ENCODE measurements around the gene DBP. TPM values are rescaled to one million over a fixed set of nuclear protein-coding genes. Genes with fewer than 3 reads are reported as not detected.

Gene DBP
- total and polyA plus RNA-seq, 2 experiments from 2014 or later = 3.7 to 5.9 TPM

DNA sequence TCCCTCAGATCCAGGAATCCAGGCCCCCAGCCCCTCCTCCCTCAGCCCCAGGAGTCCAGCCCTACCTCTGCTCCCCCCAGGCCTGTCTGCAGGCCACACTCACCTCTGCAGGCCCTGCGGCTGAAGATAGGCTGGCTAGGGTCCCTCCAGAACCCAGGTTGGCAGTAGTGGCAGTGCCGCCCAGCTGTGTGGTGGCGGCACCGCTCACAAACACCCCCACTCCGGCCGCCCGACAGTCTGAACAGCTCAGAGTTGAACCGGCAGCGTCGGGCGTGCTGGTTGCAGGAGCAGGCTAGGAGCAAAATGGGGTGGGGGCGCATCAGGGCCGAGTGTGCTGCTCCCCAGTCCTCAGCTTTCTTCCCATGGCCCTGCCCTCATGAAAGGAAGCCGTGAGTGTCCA lies 27.3 kb upstream of the DBP start:
- H3K27me3 ChIP-seq (replicated peaks; ENCODE audit: insufficient read depth) = no peaks in the 10 kb centered on the region
- in situ Hi-C loops (cut with MboI) = no loop called here
- no peaks in the 10 kb centered on the region for H3K9me2 ChIP-seq (ENCODE audit: insufficient read depth)
- WGBS, 2 experiments (ENCODE audit: low coverage in 1 of 2, low lambda C conversion rate in 2 of 2, missing lambda C conversion rate in 2 of 2) = 78 to 84% methylated on average over 14 of the region's 14 CpGs
- H3K9me3 ChIP-seq (ENCODE audit: low read depth) = no peaks in the 10 kb centered on the region
- no peak overlapping the region for H3K9ac ChIP-seq
- TF ChIP-seq EZH2 (IDR thresholded peaks at IDR 0.05; ENCODE audit: insufficient read depth, poor library complexity, severe bottlenecking) = no peak
- no peak for TF ChIP-seq EZH2phosphoT487 (IDR thresholded peaks at IDR 0.05; ENCODE audit: insufficient read depth, low read depth)
- H3F3A ChIP-seq (ENCODE audit: insufficient read depth) = no peaks in the 10 kb centered on the region
- H3K4me2 ChIP-seq (ENCODE audit: unreplicated experiment) = no peak overlapping the region
- no peak overlapping the region for H2AFZ ChIP-seq
- no peak overlapping the region for H3K27ac ChIP-seq
- no peaks in the 10 kb centered on the region for H3K79me2 ChIP-seq (ENCODE audit: insufficient read depth)
- no peak for DNase-seq
- no peaks in the 10 kb centered on the region for H3K4me1 ChIP-seq (ENCODE audit: insufficient read depth)
- H3K4me3 ChIP-seq = no peak overlapping the region
- no peaks in the 10 kb centered on the region for H4K20me1 ChIP-seq (ENCODE audit: insufficient read depth)
- H3K36me3 ChIP-seq (ENCODE audit: low read depth) = no peaks in the 10 kb centered on the region

DNA sequence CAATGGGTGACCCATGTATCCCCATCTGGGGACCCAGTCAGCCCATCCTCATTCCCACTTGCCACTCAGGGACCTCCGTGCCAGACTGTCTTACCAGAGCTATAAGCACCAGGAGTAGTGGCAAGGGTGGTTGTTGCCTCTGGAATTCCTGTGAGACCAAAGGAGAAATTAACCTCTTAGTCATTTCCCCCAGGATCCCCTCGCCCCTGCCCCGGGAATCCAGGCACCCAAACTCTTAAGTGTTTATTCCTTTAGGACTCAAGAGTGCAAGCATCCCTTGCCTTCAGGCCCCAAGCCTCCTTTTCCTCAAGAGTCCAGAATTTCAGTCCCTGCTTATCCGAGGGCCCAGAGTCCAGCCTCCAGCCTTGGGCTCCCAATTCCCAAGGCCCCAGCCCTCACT lies 26.5 kb upstream of the DBP start:
- no peaks in the 10 kb centered on the region for H3F3A ChIP-seq (ENCODE audit: insufficient read depth)
- no peak overlapping the region for H3K4me2 ChIP-seq (ENCODE audit: unreplicated experiment)
- no peak overlapping the region for H2AFZ ChIP-seq
- WGBS, 2 experiments (ENCODE audit: low coverage in 1 of 2, low lambda C conversion rate in 2 of 2, missing lambda C conversion rate in 2 of 2) = 58 to 65% methylated on average over 4 of the region's 4 CpGs
- H3K27me3 ChIP-seq (replicated peaks; ENCODE audit: insufficient read depth) = no peaks in the 10 kb centered on the region
- TF ChIP-seq EZH2phosphoT487 (IDR thresholded peaks at IDR 0.05; ENCODE audit: insufficient read depth, low read depth) = no peak
- TF ChIP-seq EZH2 (IDR thresholded peaks at IDR 0.05; ENCODE audit: insufficient read depth, poor library complexity, severe bottlenecking) = no peak
- no peaks in the 10 kb centered on the region for H3K4me1 ChIP-seq (ENCODE audit: insufficient read depth)
- no peaks in the 10 kb centered on the region for H3K9me2 ChIP-seq (ENCODE audit: insufficient read depth)
- H3K79me2 ChIP-seq (ENCODE audit: insufficient read depth) = no peaks in the 10 kb centered on the region
- H3K27ac ChIP-seq = no peak overlapping the region
- no peaks in the 10 kb centered on the region for H4K20me1 ChIP-seq (ENCODE audit: insufficient read depth)
- DNase-seq = no peak
- no peaks in the 10 kb centered on the region for H3K36me3 ChIP-seq (ENCODE audit: low read depth)
- no peak overlapping the region for H3K9ac ChIP-seq
- H3K9me3 ChIP-seq (ENCODE audit: low read depth) = no peaks in the 10 kb centered on the region
- in situ Hi-C loops (cut with MboI) = no loop called here
- no peak overlapping the region for H3K4me3 ChIP-seq

DNA sequence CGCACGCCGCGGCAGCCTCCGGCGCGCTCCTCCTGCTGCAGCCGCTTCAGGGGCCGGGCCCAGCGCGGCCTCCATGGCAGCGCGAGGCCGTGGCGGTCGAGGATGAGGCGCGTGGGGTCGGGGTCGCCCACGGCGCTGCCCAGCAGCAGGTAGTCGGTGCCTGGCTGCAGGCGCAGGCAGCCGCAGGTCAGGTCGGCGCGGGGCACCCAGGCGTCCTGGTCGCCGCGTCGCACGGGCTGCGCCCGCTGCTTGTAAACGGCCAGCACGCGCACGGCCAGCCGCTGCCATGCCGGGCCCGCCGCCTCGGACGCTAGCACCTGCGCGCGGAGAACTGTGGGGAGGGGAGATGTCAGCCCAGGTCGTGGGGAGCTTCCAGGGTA lies 24.5 kb upstream of the DBP start:
- no peaks in the 10 kb centered on the region for H3K9me2 ChIP-seq (ENCODE audit: insufficient read depth)
- H3K27me3 ChIP-seq (replicated peaks; ENCODE audit: insufficient read depth) = no peaks in the 10 kb centered on the region
- H4K20me1 ChIP-seq (ENCODE audit: insufficient read depth) = no peaks in the 10 kb centered on the region
- peaks cover 16% of the 10 kb centered on the region for H3F3A ChIP-seq (ENCODE audit: insufficient read depth)
- TF ChIP-seq EZH2 (IDR thresholded peaks at IDR 0.05; ENCODE audit: insufficient read depth, poor library complexity, severe bottlenecking) (no peak), EZH2phosphoT487 (IDR thresholded peaks at IDR 0.05; ENCODE audit: insufficient read depth, low read depth) (no peak)
- no peak overlapping the region for H3K9ac ChIP-seq
- H2AFZ ChIP-seq = no peak overlapping the region
- H3K36me3 ChIP-seq (ENCODE audit: low read depth) = no peaks in the 10 kb centered on the region
- H3K4me2 ChIP-seq (ENCODE audit: unreplicated experiment) = no peak overlapping the region
- WGBS, 2 experiments (ENCODE audit: low coverage in 1 of 2, low lambda C conversion rate in 2 of 2, missing lambda C conversion rate in 2 of 2) = 91 to 95% methylated on average over 27 to 50 of the region's 50 CpGs
- DNase-seq = no peak
- H3K4me1 ChIP-seq (ENCODE audit: insufficient read depth) = peaks cover 4% of the 10 kb centered on the region; the same call in 1 of the 2 replicates
- no peaks in the 10 kb centered on the region for H3K79me2 ChIP-seq (ENCODE audit: insufficient read depth)
- H3K9me3 ChIP-seq (ENCODE audit: low read depth) = no peaks in the 10 kb centered on the region
- in situ Hi-C loops (cut with MboI) = no loop called here
- H3K4me3 ChIP-seq = no peak overlapping the region
- no peak overlapping the region for H3K27ac ChIP-seq

DNA sequence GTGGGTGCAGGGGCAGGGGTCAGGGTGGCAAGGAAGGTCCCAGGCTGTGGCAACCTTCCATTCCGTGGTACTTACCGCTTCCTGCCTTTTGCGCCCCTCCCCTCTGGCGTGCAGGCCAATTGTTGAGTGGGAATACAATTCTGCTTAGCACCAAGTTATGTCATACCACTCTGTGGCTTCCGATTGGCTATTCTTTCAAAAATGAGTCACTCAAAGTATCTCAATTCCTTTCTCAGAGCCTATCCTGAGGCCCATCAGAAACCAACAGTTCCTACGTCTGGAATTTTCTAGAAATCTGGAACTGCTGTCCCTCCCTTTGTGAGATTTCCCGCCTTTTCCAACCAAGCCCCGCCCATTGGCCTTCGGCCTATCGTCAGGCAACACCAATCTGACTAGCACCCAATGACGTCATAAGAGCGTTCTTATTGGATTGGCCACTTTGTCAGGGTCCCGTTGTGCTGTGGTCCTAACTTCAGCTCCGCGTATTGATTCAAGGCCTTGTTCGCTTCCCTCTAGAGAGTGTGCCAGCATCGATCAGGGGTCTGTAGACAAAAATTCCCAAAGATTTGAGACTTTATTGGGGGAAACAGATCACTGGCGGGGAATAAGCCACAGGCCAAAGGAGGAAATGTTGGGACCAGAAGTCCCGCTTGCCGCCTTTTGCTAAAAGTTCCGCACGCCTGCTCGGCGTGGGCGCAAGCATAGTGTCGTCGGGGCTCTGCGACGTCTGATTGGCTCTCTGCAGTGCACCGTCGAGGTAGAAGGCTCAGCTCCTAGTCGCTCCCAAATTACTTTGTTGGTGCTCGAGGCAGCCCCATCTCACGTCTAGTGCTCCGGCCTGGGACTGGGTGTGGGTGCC lies 23.9 kb upstream of the DBP start:
- in situ Hi-C loops (cut with MboI) = no loop called here
- 0 out of 2 replicates have a peak overlapping the region, but pooled peaks have one; percentile 13 for H2AFZ ChIP-seq
- H3K9ac ChIP-seq = no peak overlapping the region
- TF ChIP-seq EZH2 (IDR thresholded peaks at IDR 0.05; ENCODE audit: insufficient read depth, poor library complexity, severe bottlenecking) (no peak), EZH2phosphoT487 (IDR thresholded peaks at IDR 0.05; ENCODE audit: insufficient read depth, low read depth) (no peak)
- no peaks in the 10 kb centered on the region for H3K36me3 ChIP-seq (ENCODE audit: low read depth)
- H3K4me2 ChIP-seq (ENCODE audit: unreplicated experiment) = peak overlapping the region; percentile 45
- no peaks in the 10 kb centered on the region for H3K79me2 ChIP-seq (ENCODE audit: insufficient read depth)
- no peaks in the 10 kb centered on the region for H4K20me1 ChIP-seq (ENCODE audit: insufficient read depth)
- WGBS, 2 experiments (ENCODE audit: low coverage in 1 of 2, low lambda C conversion rate in 2 of 2, missing lambda C conversion rate in 2 of 2) = 63 to 65% methylated on average over 35 of the region's 35 CpGs
- peaks cover 18% of the 10 kb centered on the region for H3F3A ChIP-seq (ENCODE audit: insufficient read depth)
- no peaks in the 10 kb centered on the region for H3K9me2 ChIP-seq (ENCODE audit: insufficient read depth)
- no peak overlapping the region for H3K4me3 ChIP-seq
- H3K27ac ChIP-seq = no peak overlapping the region
- no peaks in the 10 kb centered on the region for H3K9me3 ChIP-seq (ENCODE audit: low read depth)
- peaks cover 5% of the 10 kb centered on the region; the same call in 1 of the 2 replicates for H3K4me1 ChIP-seq (ENCODE audit: insufficient read depth)
- peak; percentile 84 for DNase-seq
- no peaks in the 10 kb centered on the region for H3K27me3 ChIP-seq (replicated peaks; ENCODE audit: insufficient read depth)

All from GM23248 (cell line).